SK-MEL-5 (cell line): ENCODE data around the gene HYAL3. TPM values are rescaled to one million over a fixed set of nuclear protein-coding genes. Genes with fewer than 3 reads are reported as not detected.
"Not testable (repeated sequence)": the region's sequence is repeated elsewhere in the genome, so short reads cannot be mapped to it uniquely, and the experiment has no call there.

Source experiments
- DNase-seq: peaks from one replicate; pipeline ENCODE4 v3.0.0-alpha.2; 2016; ENCODE audit warnings: low read depth, low spot score
- in situ Hi-C: cut with HindIII; loops from 2 replicates; pipeline ENCODE4 v1.10.0; 2016; ENCODE audit warnings: low sequenced_read_pairs, high pct_unique_total_duplicates, low pct_unique_long_range_greater_than_20kb
- total RNA-seq: library from RNA; depleted of rRNA; stranded (reverse); fragments of >200 nt; shearing (Covaris generic); gene quantifications from 2 replicates; pipeline ENCODE4 v1.2.3, GENCODE V29; 2014

HYAL3 gene
- total RNA-seq, 1 experiment from 2014 or later, result 4.1 TPM

DNA sequence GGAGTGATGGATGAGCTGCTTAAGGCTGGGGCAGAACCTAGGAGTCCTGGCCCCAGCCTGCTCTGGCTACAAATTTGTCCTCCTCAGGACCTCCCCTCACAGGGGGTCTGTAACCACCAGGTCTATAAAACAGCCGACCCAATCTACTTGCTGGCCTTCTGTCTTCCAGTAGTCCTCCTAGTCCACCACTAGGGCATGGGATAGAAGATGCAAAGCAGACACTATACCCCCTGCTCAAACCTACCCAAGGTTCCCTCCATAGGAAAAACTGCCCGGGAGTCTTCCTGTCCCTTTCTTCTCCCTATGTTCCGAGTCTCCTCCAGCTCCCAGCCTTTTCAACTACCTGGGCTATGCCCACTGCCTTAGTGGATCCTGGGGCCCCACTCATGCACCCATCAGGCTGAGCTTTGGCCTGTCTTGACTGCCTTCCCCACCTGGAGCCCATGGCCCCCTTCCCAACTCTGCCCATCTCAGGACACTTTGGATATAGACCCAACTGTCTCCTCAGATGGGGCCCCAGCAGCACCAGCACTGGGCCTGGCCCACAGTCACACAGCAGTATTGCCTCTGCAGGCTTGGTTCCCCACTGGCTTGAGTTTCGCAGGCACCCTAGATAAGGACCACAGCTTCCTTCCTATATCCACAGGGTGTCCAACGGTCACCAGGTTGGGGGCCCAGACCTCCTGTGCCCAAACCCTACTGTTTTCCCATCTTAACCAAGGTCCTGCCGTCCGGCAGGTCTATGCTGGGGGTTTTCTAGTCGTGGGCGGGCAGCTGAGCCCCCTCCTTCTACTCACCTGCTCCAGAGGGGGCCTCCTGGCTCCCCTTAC is 1.1 kb downstream of the HYAL3 start:
- in situ Hi-C loops, result no loop called here
- DNase-seq, result peak; percentile 26

DNA sequence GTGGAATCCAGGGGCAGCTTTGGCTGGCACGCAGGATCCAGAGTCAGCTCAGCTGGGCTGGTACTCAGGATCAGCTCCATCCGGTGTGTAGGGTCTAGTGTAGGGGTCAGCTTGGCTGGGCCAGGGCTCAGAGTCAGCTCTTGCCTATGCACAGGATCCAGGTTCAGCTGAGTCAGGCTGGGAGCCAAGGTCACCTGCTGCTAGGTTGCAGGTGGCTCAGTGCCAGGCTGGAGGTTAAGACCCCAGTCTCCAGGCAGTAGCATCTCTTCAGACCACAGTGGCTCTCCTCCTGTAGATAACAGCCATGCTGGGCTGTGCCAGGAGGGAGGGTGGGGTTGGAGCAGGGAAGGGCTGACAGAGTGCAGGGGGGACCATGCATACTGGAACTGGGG is 1.8 kb downstream of the HYAL3 start:
- DNase-seq, result no peak
- in situ Hi-C loops, result no loop called here

DNA sequence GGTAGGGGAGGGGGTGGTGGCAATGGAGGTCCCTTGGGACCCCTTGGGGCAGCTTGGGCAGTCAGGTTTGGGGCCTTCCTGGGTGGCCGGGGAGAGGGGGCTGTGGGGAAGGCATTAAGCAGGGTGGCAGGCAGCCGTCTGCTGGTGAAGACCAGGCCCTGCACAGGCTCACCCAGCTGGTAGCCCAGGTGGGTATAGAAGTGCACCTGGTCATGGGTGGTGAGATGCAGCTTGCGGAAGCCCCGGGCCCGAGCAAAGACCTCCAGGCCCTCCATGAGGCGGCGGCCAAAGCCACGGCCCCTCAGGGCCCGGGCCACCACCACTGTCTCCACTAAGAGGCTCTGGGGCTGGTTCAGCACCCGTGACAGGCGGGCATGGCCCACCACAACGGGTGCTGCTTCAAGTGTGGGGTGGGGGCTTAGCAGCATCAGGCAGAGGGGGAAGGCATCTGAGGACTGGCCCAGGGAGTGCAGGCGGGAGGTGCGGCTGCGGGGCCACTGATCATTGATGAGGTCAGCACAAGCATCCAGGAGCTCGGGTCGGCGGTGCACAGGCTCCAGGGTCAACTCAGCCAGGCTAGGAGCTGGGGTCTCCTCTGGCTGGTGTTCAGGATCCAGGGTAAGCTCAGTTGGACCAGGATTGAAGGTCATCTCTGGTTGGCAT is 2.4 kb downstream of the HYAL3 start:
- in situ Hi-C loops, result no loop called here
- no peak for DNase-seq

DNA sequence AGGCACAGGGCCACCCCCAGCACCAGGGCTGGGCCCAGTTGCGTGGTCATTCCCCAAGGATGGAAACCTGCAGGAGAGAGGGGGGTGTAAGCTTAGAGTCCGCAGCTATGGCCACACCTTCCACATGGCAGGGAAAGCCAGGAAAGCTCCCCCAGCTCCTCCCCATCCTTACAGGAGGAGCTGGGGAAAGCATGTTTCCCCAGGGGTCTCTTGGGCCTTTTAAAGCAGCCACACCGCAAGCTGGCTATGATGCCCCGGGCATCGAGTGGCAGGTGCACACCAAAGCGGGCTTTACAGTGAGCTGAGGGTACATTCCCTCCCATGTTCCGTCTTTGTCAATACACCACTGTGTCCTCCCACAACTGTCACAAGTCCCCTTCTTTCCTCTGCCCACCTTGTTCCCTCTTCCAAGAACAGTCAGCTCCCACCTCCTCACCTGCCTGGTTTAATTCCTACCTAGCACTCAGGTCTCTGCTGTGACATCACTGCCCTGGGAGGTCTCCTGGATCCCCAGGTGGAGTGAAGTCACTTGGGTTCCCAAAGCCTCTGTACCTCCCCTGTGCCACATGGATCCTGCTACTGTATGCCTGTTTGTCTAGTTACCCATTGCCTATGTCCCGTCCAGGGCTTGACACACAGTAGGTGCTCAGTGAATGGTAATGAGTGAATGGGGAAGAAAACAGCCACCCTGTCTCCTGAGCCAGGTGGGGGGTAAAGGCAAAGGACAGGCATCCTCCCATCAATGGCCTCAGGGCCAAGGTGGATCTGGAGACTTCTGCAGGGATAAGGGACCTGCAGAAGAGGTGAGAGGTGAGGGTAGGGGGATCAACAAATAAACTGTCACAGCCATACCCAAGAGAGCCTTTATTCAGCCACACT is 3.4 kb downstream of the HYAL3 start:
- in situ Hi-C loops, result no loop called here
- DNase-seq, result no peak

DNA sequence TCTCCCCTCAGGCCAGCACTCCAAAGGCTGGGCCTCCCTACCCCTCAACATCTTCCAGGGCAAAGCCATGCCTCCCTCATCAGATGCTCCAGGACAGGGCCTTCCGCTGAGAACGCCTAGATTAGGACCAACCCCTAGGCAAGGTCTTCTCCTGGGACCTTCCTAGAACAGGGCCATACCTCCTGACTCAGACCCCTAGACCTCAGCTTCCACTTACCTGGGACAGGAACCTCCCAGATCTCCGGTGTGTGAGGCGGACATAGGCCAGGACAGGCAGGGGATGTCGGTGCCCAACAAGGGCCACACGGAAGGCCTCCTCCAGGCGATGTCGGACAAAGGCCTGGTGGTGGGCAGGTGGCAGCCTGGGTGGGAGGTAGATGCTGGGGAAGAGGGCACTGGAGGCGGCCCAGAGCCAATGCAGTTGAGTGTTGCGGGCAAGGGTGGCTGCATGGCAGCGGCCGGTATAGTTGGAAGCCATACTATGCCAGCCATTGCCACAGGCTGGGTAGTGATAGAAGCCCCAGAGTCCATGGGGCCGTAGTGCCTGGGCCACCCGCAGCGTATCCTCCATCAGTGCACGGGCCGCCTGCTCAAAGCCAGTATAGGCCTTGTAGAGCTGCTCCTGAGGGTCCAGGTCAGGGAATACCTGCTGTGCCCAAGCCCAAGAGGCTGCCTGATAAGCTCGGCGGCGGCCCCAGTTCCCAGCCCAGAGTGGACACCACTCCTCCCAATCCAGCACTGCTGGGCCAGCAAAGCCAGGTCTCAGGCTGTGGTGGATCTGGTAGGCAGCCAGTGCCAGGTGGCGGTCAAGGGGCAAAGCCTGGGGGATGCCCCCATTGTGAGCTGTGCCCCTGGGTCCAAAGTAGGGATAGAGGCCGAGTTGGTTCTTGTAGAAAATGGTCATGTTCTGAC is 4.5 kb downstream of the HYAL3 start:
- in situ Hi-C loops, result no loop called here
- no peak for DNase-seq

DNA sequence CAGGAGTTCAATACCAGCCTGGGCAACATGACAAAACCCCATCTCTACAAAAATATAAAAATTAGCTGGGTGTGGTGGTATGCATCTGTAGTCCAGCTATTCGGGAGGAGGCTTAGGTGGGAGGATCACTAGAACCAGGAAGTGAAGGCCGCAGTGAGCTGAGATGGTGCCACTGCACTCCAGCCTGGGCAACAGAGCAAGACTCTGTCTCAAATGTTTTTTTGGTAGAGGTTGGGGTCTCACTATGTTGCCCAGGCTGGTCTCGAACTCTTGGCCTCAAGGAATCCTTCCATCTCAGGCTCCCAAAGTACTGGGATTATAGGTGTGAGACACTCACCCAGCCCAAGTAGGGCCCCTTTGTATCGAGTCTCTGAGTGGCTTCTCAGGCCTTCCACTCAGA is 5.1 kb downstream of the HYAL3 start:
- in situ Hi-C loops, result no loop called here
- DNase-seq, result no peak

DNA sequence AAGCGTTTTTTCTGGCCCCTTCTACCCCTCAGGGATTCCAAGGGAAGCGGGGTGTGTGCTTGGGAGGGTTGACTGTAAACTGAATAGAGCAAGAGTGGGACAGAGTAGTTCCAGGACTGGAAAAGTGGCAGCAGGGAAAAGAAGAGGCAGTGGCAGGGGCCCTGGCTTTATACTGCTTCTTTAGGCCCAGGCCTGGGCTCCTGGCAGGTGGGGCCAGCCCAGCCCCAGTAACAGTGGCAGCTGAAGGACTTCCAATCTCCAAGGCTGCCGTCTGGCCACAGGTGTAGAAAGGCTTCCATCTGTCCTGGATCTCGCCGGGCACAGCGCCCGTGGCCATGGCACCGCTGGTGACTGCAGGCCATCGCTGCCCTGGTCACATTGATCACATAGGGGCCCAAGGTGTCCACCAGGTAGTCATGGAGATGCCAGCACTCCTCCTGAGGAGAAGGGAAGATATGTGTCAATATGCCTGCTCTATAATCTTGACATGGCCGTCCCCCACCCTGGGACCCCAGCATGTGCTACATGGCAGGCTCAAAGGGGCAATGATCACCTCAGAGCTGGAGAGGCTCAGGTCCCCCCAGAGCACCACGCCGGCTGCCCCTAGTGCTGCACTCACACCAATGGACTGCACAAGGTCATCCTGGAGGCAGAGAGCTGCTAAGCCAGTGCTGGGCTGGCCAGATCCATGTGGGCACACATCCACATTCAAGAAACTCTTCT is 6.0 kb downstream of the HYAL3 start:
- no peak for DNase-seq

DNA sequence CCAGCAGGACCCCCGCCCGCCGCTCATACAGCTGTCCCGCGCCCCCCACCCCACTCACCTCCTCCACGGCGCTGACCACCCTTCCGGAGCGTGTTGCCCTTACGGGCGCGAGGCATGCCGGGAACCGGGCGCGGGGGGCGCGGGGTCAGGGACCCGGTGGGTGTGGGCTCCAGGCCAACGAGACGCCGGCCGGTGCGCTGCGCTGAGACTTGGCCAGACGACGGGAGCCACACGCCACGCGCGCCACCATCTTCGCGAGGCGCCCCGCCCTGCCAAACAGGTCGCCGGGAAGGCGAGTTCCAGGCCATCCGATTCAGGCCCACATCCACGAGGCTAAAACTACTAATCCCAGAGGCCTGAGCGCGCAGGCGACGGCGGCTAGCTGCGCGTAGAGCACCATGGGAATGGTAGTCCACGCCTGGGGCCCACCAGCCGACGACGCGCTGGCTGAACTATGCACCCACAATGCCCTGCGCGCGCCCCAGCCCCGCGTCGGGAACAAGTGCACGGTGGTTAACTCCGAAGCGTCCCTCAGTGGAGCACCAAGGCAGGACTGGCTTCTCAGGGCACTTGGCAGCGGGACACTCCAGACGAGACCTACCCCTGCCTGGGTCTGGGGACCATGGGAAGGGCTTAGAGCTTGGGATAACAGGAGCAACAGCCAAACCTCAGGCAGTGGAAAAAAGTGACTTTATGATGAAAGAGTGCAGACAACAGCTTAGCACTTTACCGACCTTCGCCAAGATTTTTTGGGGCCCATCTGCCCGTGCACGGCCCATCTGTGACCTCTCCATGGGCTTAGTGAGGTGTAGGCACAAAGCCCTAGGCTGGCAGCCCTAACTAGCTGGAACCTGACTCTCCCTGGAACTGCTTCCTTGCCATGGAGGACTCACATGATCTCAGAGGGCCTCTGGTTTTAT is 6.8 kb downstream of the HYAL3 start, which contains the start of gene IFRD2:
IFRD2 (minus strand) TSS at position 271 of the 920 bp plus-strand sequence; CDS start at position 116, 155 bp downstream.
- DNase-seq, result peak; percentile 98
- in situ Hi-C loops, result no loop called here

More for the DNA sequence above, 6.0 kb downstream of the HYAL3 start:
- in situ Hi-C loops, result no loop called here

DNA sequence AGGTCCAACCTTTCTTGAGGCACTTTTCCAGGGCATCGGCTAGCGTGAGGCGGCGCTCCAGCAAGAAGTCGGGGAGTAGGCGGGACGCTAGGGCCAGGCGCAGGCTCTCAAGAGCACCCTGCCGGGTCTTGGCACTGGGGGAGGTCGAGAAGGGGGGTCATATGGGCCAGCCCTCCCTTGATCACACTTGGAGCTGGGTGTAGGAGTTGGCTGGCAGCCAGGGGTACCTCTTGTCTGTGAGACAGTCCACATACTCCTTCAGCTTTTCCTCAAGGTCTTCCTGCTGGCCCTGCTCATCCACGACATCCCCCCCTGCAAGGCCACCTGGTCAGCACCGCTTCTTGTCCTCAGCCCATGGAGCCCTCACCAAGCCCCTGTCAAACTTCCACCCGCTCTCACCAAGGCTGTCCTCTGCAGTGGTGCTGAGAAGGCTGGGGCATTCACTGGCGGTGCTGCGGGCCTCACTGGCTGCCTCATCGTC is 9.0 kb downstream of the HYAL3 start:
- DNase-seq, result no peak
- in situ Hi-C loops, result no loop called here

DNA sequence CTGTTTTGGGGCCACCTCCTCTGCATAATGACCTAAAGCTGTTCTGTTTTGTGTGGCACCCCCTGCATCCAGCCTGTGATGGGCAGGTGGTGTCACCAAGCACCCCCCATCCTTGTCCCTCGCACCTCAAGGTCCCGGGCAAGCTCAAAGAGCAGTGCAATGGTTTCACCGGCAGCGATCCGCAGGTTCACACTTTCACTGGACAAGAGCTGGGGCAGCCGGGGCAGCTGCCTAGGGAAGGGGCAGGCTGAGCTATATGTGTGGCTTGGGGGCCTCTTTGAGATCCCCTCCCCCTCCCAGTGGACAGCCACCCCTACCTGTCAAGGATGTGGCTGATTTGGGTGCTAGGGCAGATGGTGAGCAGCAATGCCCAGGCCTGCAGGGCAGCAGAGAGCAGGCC is 10.1 kb downstream of the HYAL3 start:
- in situ Hi-C loops, result no loop called here
- no peak for DNase-seq

DNA sequence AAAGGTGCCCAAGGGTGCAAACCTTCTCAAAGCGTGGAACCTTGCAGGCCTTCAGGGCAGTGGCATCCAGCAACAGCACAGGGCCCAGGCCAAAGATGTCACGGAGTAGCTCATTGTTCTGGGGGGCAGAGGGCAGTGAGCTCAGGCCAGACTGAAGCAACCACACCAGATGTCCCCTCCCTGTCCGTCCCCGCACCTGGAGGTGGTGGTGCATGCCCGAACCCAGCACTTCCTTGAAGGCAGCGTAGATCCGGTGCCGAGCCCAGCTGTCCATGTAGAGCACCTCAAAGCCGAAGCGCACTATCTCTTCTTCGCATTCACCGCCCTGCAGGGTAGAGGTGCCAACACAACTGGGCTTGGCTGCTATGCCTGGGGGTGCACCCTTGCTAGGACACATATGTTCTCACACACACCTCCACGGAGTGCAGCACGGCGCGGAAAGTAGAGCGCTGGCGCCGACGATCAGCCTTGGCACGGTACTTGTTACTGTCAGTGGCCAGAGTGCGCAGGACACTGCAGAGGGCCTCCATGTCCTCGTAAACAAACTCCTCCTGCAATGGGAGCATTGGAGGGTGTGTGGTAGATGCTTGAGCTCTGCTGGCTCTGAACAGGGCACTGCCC is 10.7 kb downstream of the HYAL3 start:
- in situ Hi-C loops, result no loop called here

DNA sequence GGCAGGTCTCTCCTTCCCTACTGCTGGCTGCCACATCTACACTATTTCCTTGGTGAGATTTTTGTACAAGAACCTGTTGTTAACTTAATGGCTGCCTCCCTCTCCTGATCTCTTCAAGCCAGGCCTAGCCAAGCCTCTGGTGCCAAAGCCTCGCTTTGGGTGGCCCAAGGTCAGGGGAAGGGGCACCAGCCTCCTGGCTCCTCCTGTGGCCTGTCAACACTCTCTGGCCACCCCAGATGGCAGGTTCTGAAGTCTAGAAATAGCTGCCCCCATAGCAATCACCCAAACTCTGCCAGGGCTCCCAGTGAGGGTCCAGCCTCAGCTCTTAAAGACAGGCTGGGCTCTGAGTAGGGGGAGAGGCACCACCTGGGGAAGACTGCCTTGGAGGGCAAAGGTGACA is 11.9 kb downstream of the HYAL3 start:
- in situ Hi-C loops, result no loop called here
- no peak for DNase-seq

More for the DNA sequence above, 10.7 kb downstream of the HYAL3 start:
- no peak for DNase-seq

DNA sequence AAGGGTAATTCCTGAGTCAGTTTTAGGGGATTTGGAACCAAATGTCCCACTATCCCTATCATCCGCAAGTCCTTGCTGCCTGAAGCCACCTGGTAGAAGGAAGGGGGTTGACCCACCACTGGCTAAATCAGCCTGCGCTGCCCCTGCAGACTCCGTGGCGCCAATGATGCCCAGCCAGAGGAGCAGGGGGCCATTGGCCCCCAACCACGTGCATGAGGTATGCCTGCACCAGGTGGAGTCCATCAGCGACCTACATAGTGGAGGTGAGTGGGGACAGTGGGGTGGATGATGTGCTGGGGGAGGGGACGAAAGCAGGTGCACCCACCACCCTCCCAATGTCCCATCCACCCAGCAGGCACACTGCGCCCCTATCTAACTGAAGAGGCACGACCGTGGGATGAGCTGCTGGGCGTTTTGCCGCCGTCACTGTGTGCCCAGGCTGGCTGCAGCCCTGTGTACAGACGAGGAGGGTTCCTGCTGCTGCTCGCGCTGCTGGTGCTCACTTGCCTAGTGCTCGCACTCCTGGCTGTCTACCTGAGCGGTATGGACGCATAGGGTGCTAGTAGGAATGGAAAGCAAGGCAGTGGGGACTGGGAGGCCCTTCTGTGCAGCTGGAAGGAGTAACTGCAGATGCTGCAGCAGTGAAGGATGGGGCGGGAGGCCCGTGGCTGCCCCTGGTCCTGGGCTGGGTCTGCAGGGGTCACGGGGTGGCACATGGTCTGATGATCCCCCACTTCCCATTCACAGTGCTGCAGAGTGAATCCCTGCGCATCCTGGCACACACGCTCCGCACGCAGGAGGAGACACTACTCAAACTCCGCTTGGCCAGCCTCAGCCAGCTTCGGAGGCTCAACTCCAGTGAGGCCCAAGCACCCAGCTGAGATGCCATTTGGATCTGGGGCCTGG is 12.6 kb downstream of the HYAL3 start:
- DNase-seq, result no peak

DNA sequence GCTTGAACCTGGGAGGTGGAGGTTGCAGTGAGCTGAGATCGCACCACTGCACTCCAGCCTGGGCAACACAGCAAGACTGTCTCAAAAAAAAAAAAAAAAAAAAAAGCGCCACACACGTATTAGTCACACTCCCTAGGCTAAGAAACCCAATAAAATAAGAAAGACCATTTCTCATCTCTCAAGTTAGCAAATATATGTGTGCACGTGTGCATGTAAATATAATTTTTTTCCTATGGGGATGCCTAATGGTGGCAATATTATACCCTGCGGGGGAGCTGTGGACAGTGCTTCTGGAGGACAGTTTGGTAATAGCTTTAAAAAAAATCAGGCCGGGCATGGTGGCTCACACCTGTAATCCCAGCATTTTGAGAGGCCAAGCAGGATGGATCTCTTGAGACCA is 15.1 kb downstream of the HYAL3 start:
- DNase-seq, in situ Hi-C loops: not testable (repeated sequence)

More for the DNA sequence above, 12.6 kb downstream of the HYAL3 start:
- in situ Hi-C loops, result no loop called here
